DND-41 (cell line): Measurements from ENCODE around the gene COL23A1.

Experiments
- CTCF ChIP-seq: IDR thresholded peaks from 2 replicates; pipeline ENCODE4 v1.5.1; 2012; ENCODE audit warnings: borderline replicate concordance, low read length, moderate library complexity, mild to moderate bottlenecking; ENCODE audit not compliant: poor library complexity, severe bottlenecking; ENCODE audit errors: extremely low read depth
- EZH2 ChIP-seq: IDR thresholded peaks from 3 replicates; pipeline ENCODE4 v1.6.1; 2012; ENCODE audit warnings: borderline replicate concordance, low read depth, mild to moderate bottlenecking, moderate library complexity, low read length, inconsistent platforms; ENCODE audit not compliant: severe bottlenecking

DNA sequence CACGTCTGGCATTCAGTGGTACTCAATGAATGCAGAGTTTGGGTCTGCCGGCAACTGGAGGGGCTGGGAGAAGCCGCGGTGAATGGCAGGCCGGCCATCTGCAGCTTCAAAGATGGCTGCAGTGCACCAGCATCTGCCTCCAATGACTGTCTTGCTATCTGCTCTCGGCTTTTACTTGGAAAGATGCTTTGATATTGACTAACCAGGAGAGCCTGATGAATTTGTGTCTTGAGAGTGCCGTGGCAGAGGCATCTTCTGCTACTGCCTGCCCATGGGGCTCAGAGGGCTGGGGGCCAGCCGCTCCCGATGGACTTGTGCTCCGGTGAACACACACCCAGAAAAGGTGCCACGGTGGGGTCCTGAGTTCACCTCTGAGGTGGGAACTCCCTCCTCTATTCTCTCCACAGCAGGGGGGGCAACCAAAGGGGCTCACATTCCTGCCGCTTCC lies 164.5 kb downstream of the COL23A1 start:
- TF ChIP-seq CTCF (no peak), EZH2 (no peak)
